Colonic mucosa (tissue), 4 donors: ENCODE measurements around the gene MARCOL. TPM values are rescaled to one million over a fixed set of nuclear protein-coding genes. Genes with fewer than 3 reads are reported as not detected.

Experiments used
- DNase-seq: peaks from one replicate; pipeline ENCODE4 v3.0.0-alpha.2; 2020
- H3K27ac ChIP-seq: fragments of 200-600 bp; one replicate; pipeline ENCODE4 v1.8.0; 2021
- H3K27me3 ChIP-seq: fragments of 200-600 bp; one replicate; pipeline ENCODE4 v1.8.0; 2021
- H3K36me3 ChIP-seq: fragments of 200-600 bp; one replicate; pipeline ENCODE4 v1.8.0; 2021
- H3K4me1 ChIP-seq: fragments of 200-600 bp; one replicate; pipeline ENCODE4 v1.8.0; 2021; ENCODE audit warnings: mild to moderate bottlenecking
- H3K4me3 ChIP-seq: fragments of 200-600 bp; one replicate; pipeline ENCODE4 v1.8.0; 2021
- H3K9ac ChIP-seq, 2 donors: one replicate each; pipeline ENCODE4 v1.7.0; 2013; ENCODE audit warnings: control low read depth in 2 of 2, low read depth in 2 of 2, low read length in 2 of 2
- H3K9me3 ChIP-seq: fragments of 200-600 bp; one replicate; pipeline ENCODE4 v1.8.0; 2021
- intact Hi-C: fragments of 100-400 bp; cut with DNase I; formaldehyde crosslinking; loops from one replicate; pipeline ENCODE4 v1.14.1; 2022
- total RNA-seq, 2 donors: library from RNA; stranded (reverse); fragmentation: NEBNext Ultra II Directional in 1 of 2; extraction: Animal tissue kit (Norgen Biotek cat#: 25700) in 1 of 2; gene quantifications; one replicate each; pipeline ENCODE4 v1.2.1, GENCODE V29; 2021
- TF ChIP-seq, protein P1 (sequence below): fragments of 200-600 bp; IDR thresholded peaks from one replicate; pipeline ENCODE4 v1.8.0; 2022; ENCODE audit warnings: antibody characterized with exemption, mild to moderate bottlenecking
- donor health status: healthy.
- donor health status: DM: no; HTN: no; CAD: no.
- donor health status: DM: no; HTN: no; CAD: no.

MARCOL gene
- total RNA-seq, result under 1 TPM in 1 of 2 donors, not detected in 1; 0.27 TPM

GRCh38 chr5:148238418-148238794 is at the start of gene MARCOL:
Gene MARCOL, plus strand, starts transcription at chr5:148238525. Its CDS starts 73 bp downstream, at chr5:148238598.
- no peaks in the 10 kb centered on the region for H3K4me1 ChIP-seq
- H3K4me3 ChIP-seq, result no peak within 1 kb of the TSS
- no peaks in the 10 kb centered on the region for H3K36me3 ChIP-seq
- intact Hi-C loops, result no loop called here
- TF ChIP-seq, protein P1, sequence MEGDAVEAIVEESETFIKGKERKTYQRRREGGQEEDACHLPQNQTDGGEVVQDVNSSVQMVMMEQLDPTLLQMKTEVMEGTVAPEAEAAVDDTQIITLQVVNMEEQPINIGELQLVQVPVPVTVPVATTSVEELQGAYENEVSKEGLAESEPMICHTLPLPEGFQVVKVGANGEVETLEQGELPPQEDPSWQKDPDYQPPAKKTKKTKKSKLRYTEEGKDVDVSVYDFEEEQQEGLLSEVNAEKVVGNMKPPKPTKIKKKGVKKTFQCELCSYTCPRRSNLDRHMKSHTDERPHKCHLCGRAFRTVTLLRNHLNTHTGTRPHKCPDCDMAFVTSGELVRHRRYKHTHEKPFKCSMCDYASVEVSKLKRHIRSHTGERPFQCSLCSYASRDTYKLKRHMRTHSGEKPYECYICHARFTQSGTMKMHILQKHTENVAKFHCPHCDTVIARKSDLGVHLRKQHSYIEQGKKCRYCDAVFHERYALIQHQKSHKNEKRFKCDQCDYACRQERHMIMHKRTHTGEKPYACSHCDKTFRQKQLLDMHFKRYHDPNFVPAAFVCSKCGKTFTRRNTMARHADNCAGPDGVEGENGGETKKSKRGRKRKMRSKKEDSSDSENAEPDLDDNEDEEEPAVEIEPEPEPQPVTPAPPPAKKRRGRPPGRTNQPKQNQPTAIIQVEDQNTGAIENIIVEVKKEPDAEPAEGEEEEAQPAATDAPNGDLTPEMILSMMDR, result no peak
- H3K27ac ChIP-seq, result no peak within 1 kb of the TSS
- H3K9ac ChIP-seq, result no peak within 1 kb of the TSS
- H3K27me3 ChIP-seq, result no peaks in the 10 kb centered on the region
- no peaks in the 10 kb centered on the region for H3K9me3 ChIP-seq
- DNase-seq, result no peak

DNA sequence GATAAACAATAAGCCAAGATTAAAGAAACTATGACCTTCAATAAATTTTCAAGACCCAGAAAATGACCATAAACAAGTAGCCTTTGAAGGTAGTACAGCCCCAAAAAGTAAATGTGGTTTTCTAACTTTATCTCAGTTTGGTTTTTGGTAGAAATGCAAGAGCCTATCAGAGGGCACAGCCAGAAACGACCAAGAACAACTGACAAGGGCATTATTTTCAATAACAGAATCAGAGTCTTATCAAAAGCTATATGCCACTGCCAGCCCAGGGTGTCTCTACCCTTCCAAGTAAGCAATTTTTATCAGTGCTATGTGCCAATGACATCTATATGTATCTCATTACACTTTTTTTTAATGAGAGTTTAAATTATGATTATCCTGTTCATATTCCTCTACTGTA is 47.3 kb upstream of the MARCOL start:
- DNase-seq, result no peak
- no peak overlapping the region for H3K9ac ChIP-seq
- TF ChIP-seq, protein P1, result no peak
- H3K27ac ChIP-seq, result no peak overlapping the region
- no peaks in the 10 kb centered on the region for H3K4me1 ChIP-seq
- H3K36me3 ChIP-seq, result no peaks in the 10 kb centered on the region
- intact Hi-C loops, result no loop called here
- H3K27me3 ChIP-seq, result no peaks in the 10 kb centered on the region
- H3K4me3 ChIP-seq, result no peak overlapping the region
- no peaks in the 10 kb centered on the region for H3K9me3 ChIP-seq

GRCh38 chr5:148193202-148193601 is 45.1 kb upstream of the MARCOL start:
- Histone ChIP-seq H3K27ac (no peak overlapping the region), H3K4me3 (no peak overlapping the region), H3K4me1 (no peaks in the 10 kb centered on the region), H3K27me3 (no peaks in the 10 kb centered on the region), H3K9me3 (no peaks in the 10 kb centered on the region), H3K9ac (no peak overlapping the region), H3K36me3 (no peaks in the 10 kb centered on the region)
- no peak for DNase-seq
- intact Hi-C loops, result no loop called here
- TF ChIP-seq, protein P1, result no peak

GRCh38 chr5:148201151-148201550 is 37.2 kb upstream of the MARCOL start:
- intact Hi-C loops, result no loop called here
- Histone ChIP-seq H3K27me3 (no peaks in the 10 kb centered on the region), H3K4me3 (no peak overlapping the region), H3K9me3 (no peaks in the 10 kb centered on the region), H3K27ac (no peak overlapping the region), H3K36me3 (no peaks in the 10 kb centered on the region), H3K9ac (no peak overlapping the region), H3K4me1 (no peaks in the 10 kb centered on the region)
- no peak for DNase-seq
- TF ChIP-seq, protein P1, result no peak

DNA sequence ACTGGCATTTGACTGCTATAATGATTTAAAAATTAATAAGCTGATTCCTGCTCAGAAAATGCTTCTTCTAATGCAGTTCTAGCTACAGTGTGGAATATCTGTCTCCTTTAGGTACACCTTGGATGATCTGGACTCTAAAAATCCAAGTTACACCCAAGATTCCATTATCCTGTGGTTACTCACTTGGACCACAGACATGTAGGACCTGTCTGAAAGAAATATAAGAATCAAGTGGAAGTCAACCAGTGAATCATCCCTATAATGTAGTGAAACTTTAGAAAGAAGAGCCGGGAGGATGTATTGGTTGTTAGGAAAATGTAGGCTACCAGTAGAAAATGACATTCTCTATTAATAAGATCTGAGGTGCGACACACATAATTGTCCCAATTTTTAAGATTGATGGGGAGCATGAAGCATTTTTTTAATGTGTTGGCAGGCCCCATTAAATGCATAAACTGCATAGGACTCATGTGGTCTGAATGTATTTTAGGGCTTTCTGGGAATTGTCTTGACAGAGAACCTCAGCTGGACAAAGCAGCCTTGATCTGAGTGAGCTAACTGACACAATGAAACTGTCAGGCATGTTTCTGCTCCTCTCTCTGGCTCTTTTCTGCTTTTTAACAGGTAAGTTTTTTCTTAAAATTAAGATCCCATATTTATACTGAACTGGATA is 35.7 kb upstream of the MARCOL start, which contains the start of gene SPINK6:
TSS of gene SPINK6 (plus strand) at position 512 of the 673 bp plus-strand sequence. CDS start at position 567, 55 bp downstream.
- no peaks in the 10 kb centered on the region for H3K4me1 ChIP-seq
- TF ChIP-seq, protein P1, result no peak
- no peaks in the 10 kb centered on the region for H3K27me3 ChIP-seq
- no peak within 1 kb of the TSS for H3K27ac ChIP-seq
- no peak within 1 kb of the TSS for H3K4me3 ChIP-seq
- H3K36me3 ChIP-seq, result no peaks in the 10 kb centered on the region
- H3K9me3 ChIP-seq, result no peaks in the 10 kb centered on the region
- no peak for DNase-seq
- H3K9ac ChIP-seq, result no peak within 1 kb of the TSS
- intact Hi-C loops, result no loop called here
